HCT116 (cell line): ENCODE measurements around the gene IFNA14. TPM values are rescaled to one million over a fixed set of nuclear protein-coding genes. Genes with fewer than 3 reads are reported as not detected.

ENCODE experiments used
- ATAC-seq: fragments of 200-7000 bp; cut with Tn5 transposase; 2 replicates; pipeline ENCODE4 v1.9.1; 2020; ENCODE audit warnings: mild to moderate bottlenecking, moderate library complexity
- BruUV-seq: library from RNA; stranded (reverse); fragments of 400-500 nt; replicated peaks from 2 replicates; lab custom pipeline; 2021; lab: Mats Ljungman, UMichigan
- CTCF ChIA-PET: fragments of 300-600 bp; sonication (Branson Sonifier 250); formaldehyde crosslinking; loops from one replicate; lab custom pipeline; 2021; ENCODE audit warnings: antibody characterized with exemption; lab: Charles Lee
- POLR2A ChIA-PET: fragments of 300-600, 350-600 bp; sonication (Branson Sonifier 250); formaldehyde crosslinking; loops from one replicate; lab custom pipeline; 2021; ENCODE audit warnings: antibody characterized with exemption; lab: Charles Lee
- RAD21 ChIA-PET, 2 experiments: fragments of 300-600 bp; sonication (Branson Sonifier 250); formaldehyde crosslinking; loops; one replicate each; lab custom pipeline; 2023; ENCODE audit warnings: low total read pairs in 2 of 2; ENCODE audit not compliant: uncharacterized antibody in 2 of 2, unreplicated experiment in 2 of 2, low non-redundant PET in 1 of 2; lab: Charles Lee
- DNase-seq: peaks from one replicate; pipeline ENCODE4 v3.0.0-alpha.2; 2010; ENCODE audit warnings: low read depth, low spot score
- H2AFZ ChIP-seq: fragments of 200-600 bp; shearing (Covaris generic), sonication (generic); 2 replicates; pipeline ENCODE4 v1.6.1; 2017; ENCODE audit warnings: low read depth, mixed run types, mixed read lengths, antibody characterized with exemption, low read length; ENCODE audit not compliant: poor library complexity, severe bottlenecking
- H3K27ac ChIP-seq: 2 replicates; pipeline ENCODE4 v1.5.1; 2012; ENCODE audit warnings: low read depth, low read length
- H3K27me3 ChIP-seq: fragments of 200-600 bp; sonication (generic); 2 replicates; pipeline ENCODE4 v1.6.1; 2016; ENCODE audit warnings: mixed run types, low read length, mixed read lengths; ENCODE audit not compliant: insufficient read depth
- H3K36me3 ChIP-seq, 2 experiments: fragments of 200-500 bp in 1 of 2; fragments of 200-600 bp in 1 of 2; sonication (Bioruptor generic) in 1 of 2; sonication (generic) in 1 of 2; 2 replicates each; pipeline versions ENCODE4 v1.5.1 to v1.6.1; 2014 to 2016; ENCODE audit warnings: low read length in 2 of 2, inconsistent platforms in 1 of 2, mixed read lengths in 1 of 2, mixed run types in 1 of 2; ENCODE audit not compliant: insufficient read depth in 2 of 2, control insufficient read depth in 1 of 2
- H3K4me1 ChIP-seq, 2 experiments: fragments of 200-600 bp in 1 of 2; sonication (generic) in 1 of 2; 2 replicates each; pipeline versions ENCODE4 v1.5.1 to v1.6.1; 2012 to 2017; ENCODE audit warnings: low read length in 2 of 2, inconsistent platforms in 1 of 2, mild to moderate bottlenecking in 1 of 2, mixed read lengths in 1 of 2, mixed run types in 1 of 2, moderate library complexity in 1 of 2; ENCODE audit not compliant: insufficient read depth in 2 of 2, control insufficient read depth in 1 of 2
- H3K4me2 ChIP-seq: fragments of 200-600 bp; sonication (generic); 2 replicates; pipeline ENCODE4 v1.6.1; 2017; ENCODE audit warnings: mixed run types, low read length, mixed read lengths
- H3K4me3 ChIP-seq, 2 experiments: fragments of 200-600 bp in 1 of 2; sonication (generic) in 1 of 2; replicated peaks in 1 of 2; 2 replicates each; pipeline ENCODE4 v1.5.1; 2011 to 2016; ENCODE audit warnings: low read length in 2 of 2, control low read depth in 1 of 2, low read depth in 1 of 2, mild to moderate bottlenecking in 1 of 2, mixed read lengths in 1 of 2, mixed run types in 1 of 2
- H3K79me2 ChIP-seq: fragments of 200-600 bp; sonication (generic); 2 replicates; pipeline ENCODE4 v1.6.1; 2017; ENCODE audit warnings: mild to moderate bottlenecking, mixed run types, low read length, moderate library complexity, mixed read lengths; ENCODE audit not compliant: insufficient read depth
- H3K9ac ChIP-seq: fragments of 200-600 bp; sonication (generic); 2 replicates; pipeline ENCODE4 v1.6.1; 2016; ENCODE audit warnings: low read length, mixed read lengths
- H3K9me2 ChIP-seq: fragments of 200-600 bp; sonication (generic), shearing (Covaris generic); 2 replicates; pipeline ENCODE4 v1.6.1; 2017; ENCODE audit warnings: mixed run types, mild to moderate bottlenecking, moderate library complexity; ENCODE audit not compliant: insufficient read depth
- H3K9me3 ChIP-seq, 2 experiments: fragments of 200-500 bp in 1 of 2; fragments of 200-600 bp in 1 of 2; sonication (Bioruptor generic) in 1 of 2; sonication (generic) in 1 of 2; 2 replicates each; pipeline ENCODE4 v1.6.1; 2014 to 2017; ENCODE audit warnings: low read length in 2 of 2, mixed read lengths in 2 of 2, inconsistent platforms in 1 of 2, low read depth in 1 of 2, mild to moderate bottlenecking in 1 of 2, mixed run types in 1 of 2, moderate library complexity in 1 of 2; ENCODE audit not compliant: control insufficient read depth in 1 of 2, insufficient read depth in 1 of 2
- H4K20me1 ChIP-seq: fragments of 200-600 bp; sonication (generic), shearing (Covaris generic); 2 replicates; pipeline ENCODE4 v1.6.1; 2017; ENCODE audit warnings: mixed run types, mild to moderate bottlenecking, moderate library complexity; ENCODE audit not compliant: insufficient read depth
- CEBPB ChIP-seq: IDR thresholded peaks from 2 replicates; pipeline ENCODE4 v1.6.1; 2012; ENCODE audit warnings: low read depth
- ELF1 ChIP-seq: IDR thresholded peaks from 2 replicates; pipeline ENCODE4 v1.6.1; 2012; ENCODE audit warnings: low read depth, borderline replicate concordance
- REST ChIP-seq: IDR thresholded peaks from 2 replicates; pipeline ENCODE4 v1.6.1; 2012; ENCODE audit warnings: low read depth
- SRF ChIP-seq: IDR thresholded peaks from 2 replicates; pipeline ENCODE4 v1.6.1; 2012; ENCODE audit warnings: low read depth
- intact Hi-C: fragments of 100-400 bp; cut with micrococcal nuclease; formaldehyde crosslinking; loops from 2 replicates; pipeline ENCODE4 v1.10.0; 2022
- total RNA-seq: library from RNA; stranded (reverse); gene quantifications from one replicate; pipeline ENCODE4 v1.2.1, GENCODE V29; 2021; ENCODE audit not compliant: unreplicated experiment
- TF ChIP-seq, protein P1 (sequence below): IDR thresholded peaks from 2 replicates; pipeline ENCODE4 v1.6.1; 2012

The IFNA14 gene
- total RNA-seq, 1 experiment from 2014 or later: not detected

- Histone ChIP-seq H3K36me3 (no peaks in the 10 kb centered on the region), H3K9me3 (no peaks in the 10 kb centered on the region), H3K79me2 (no peaks in the 10 kb centered on the region), H3K4me2 (no peak overlapping the region), H3K4me3 (no peak overlapping the region), H3K27me3 (peaks cover 14% of the 10 kb centered on the region), H3K9me2 (no peaks in the 10 kb centered on the region), H3K9ac (no peak overlapping the region), H2AFZ (no peak overlapping the region), H3K4me1 (peaks cover 0 to 3% of the 10 kb centered on the region in 2 experiments; a peak in 1 of 4 replicates), H3K27ac (no peak overlapping the region), H4K20me1 (no peaks in the 10 kb centered on the region)
- POLR2A ChIA-PET: interaction anchor here (1.1 kb wide), 1 partner anchor 15 kb away, joined by 3 read pairs; no protein-coding TSS in a partner anchor
- TF ChIP-seq ELF1 (no peak), SRF (no peak), CEBPB (no peak), REST (no peak)
- TF ChIP-seq, protein P1, sequence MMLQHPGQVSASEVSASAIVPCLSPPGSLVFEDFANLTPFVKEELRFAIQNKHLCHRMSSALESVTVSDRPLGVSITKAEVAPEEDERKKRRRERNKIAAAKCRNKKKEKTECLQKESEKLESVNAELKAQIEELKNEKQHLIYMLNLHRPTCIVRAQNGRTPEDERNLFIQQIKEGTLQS: no peak
- RAD21 ChIA-PET: no interaction called here
- BruUV-seq: no TSS peak
- CTCF ChIA-PET: interaction anchor here (1.4 kb wide), 1 partner anchor 14 kb away, joined by 6 read pairs; no protein-coding TSS in a partner anchor
- ATAC-seq: no peak
- intact Hi-C loops: no loop called here
- no peak for DNase-seq
Measured at GRCh38 chr9:21267485-21268346, 27.9 kb upstream of the IFNA14 start.
